ENCODE data around the gene AUTS2. TPM values are rescaled to one million over a fixed set of nuclear protein-coding genes. Genes with fewer than 3 reads are reported as not detected.

Gene AUTS2
- total RNA-seq, 1 experiment from 2014 or later: 38.5 TPM

GRCh38 chr7:70596598-70596913 lies 998.3 kb downstream of the AUTS2 start:
- Histone ChIP-seq H3K9me2 (replicated peaks; ENCODE audit: insufficient read depth, low read length) (no peaks in the 10 kb centered on the region), H3K79me2 (ENCODE audit: low read length) (no peaks in the 10 kb centered on the region), H2AFZ (ENCODE audit: low read length) (no peak overlapping the region), H3K4me1 (ENCODE audit: low read length) (peaks cover 8% of the 10 kb centered on the region), H3K27me3 (ENCODE audit: low read length) (no peaks in the 10 kb centered on the region; the same call in 1 of the 2 replicates), H3K4me3 (ENCODE audit: low read length) (no peak overlapping the region), H3K9me3 (ENCODE audit: low read length) (0 out of 2 replicates have a peak, but pooled peaks cover 4% of the 10 kb centered on the region), H3K27ac (ENCODE audit: low read length) (no peak overlapping the region), H3K36me3 (ENCODE audit: insufficient read depth, low read length) (no peaks in the 10 kb centered on the region; the same call in 1 of the 2 replicates), H3K4me2 (ENCODE audit: low read depth, low read length, poor library complexity, severe bottlenecking) (no peak overlapping the region), H4K20me1 (ENCODE audit: insufficient read depth, low read depth, low read length) (no peaks in the 10 kb centered on the region), H3K9ac (ENCODE audit: low read length) (no peak overlapping the region)
- DNase-seq: no peak

- Histone ChIP-seq H4K20me1 (ENCODE audit: insufficient read depth, low read depth, low read length) (no peaks in the 10 kb centered on the region), H3K27ac (ENCODE audit: low read length) (no peak overlapping the region), H3K9me3 (ENCODE audit: low read length) (0 out of 2 replicates have a peak, but pooled peaks cover 4% of the 10 kb centered on the region), H3K4me2 (ENCODE audit: low read depth, low read length, poor library complexity, severe bottlenecking) (no peak overlapping the region), H3K4me3 (ENCODE audit: low read length) (no peak overlapping the region), H2AFZ (ENCODE audit: low read length) (no peak overlapping the region), H3K36me3 (ENCODE audit: insufficient read depth, low read length) (no peaks in the 10 kb centered on the region; the same call in 1 of the 2 replicates), H3K9me2 (replicated peaks; ENCODE audit: insufficient read depth, low read length) (no peaks in the 10 kb centered on the region), H3K9ac (ENCODE audit: low read length) (no peak overlapping the region), H3K27me3 (ENCODE audit: low read length) (no peaks in the 10 kb centered on the region; the same call in 1 of the 2 replicates), H3K79me2 (ENCODE audit: low read length) (no peaks in the 10 kb centered on the region), H3K4me1 (ENCODE audit: low read length) (peaks cover 8% of the 10 kb centered on the region)
- no peak for DNase-seq
Measured at GRCh38 chr7:70597066-70597465, 998.8 kb downstream of the AUTS2 start.

- DNase-seq: no peak
- Histone ChIP-seq H3K4me1 (ENCODE audit: low read length) (peaks cover 6% of the 10 kb centered on the region), H2AFZ (ENCODE audit: low read length) (no peak overlapping the region), H3K79me2 (ENCODE audit: low read length) (no peaks in the 10 kb centered on the region), H3K9me2 (replicated peaks; ENCODE audit: insufficient read depth, low read length) (no peaks in the 10 kb centered on the region), H3K4me2 (ENCODE audit: low read depth, low read length, poor library complexity, severe bottlenecking) (no peak overlapping the region), H3K4me3 (ENCODE audit: low read length) (no peak overlapping the region), H4K20me1 (ENCODE audit: insufficient read depth, low read depth, low read length) (no peaks in the 10 kb centered on the region), H3K27me3 (ENCODE audit: low read length) (no peaks in the 10 kb centered on the region; the same call in 1 of the 2 replicates), H3K9ac (ENCODE audit: low read length) (no peak overlapping the region), H3K27ac (ENCODE audit: low read length) (no peak overlapping the region), H3K9me3 (ENCODE audit: low read length) (0 out of 2 replicates have a peak, but pooled peaks cover 4% of the 10 kb centered on the region), H3K36me3 (ENCODE audit: insufficient read depth, low read length) (no peaks in the 10 kb centered on the region; the same call in 1 of the 2 replicates)
Measured at GRCh38 chr7:70598976-70599375, 1000.7 kb downstream of the AUTS2 start.

DNA sequence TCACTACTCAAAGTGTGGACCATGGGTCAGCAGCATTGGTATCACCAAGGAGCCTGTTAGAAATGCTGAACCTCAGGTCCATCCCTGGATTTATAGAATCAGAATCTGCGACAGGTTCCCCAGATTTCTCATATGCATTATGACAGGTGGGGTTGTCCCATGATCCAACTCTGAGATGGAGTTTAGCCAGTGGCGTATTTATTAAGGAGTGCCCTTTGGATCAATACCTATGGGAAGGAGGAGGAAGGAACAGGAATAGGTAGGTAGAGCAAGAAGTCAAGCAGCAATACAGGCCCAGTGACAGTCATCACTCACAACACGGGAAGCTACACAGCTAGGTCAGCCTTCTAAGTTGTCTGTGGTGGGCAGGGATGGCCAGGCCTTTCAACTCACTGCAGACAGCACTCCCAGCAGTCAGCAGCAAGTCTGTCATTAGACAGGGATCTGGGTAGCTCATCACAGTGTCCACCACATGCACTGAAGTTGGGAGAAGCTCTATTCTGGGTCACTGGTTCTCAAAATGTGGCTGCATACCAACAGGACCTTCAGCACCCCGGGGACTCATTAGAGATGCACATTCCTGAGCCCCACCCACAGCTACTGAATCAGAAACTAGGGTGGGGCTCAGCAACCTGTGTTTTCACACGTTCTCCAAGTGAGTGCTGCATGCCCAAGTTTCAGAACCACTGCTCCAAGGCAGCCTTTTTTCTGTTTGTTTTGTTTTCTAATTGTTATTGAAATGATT lies 1001.3 kb downstream of the AUTS2 start:
- no peak overlapping the region for H3K9ac ChIP-seq (ENCODE audit: low read length)
- no peaks in the 10 kb centered on the region for H3K9me2 ChIP-seq (replicated peaks; ENCODE audit: insufficient read depth, low read length)
- H3K36me3 ChIP-seq (ENCODE audit: insufficient read depth, low read length): no peaks in the 10 kb centered on the region; the same call in 1 of the 2 replicates
- H2AFZ ChIP-seq (ENCODE audit: low read length): no peak overlapping the region
- no peak overlapping the region for H3K27ac ChIP-seq (ENCODE audit: low read length)
- no peaks in the 10 kb centered on the region for H4K20me1 ChIP-seq (ENCODE audit: insufficient read depth, low read depth, low read length)
- H3K4me3 ChIP-seq (ENCODE audit: low read length): no peak overlapping the region
- 0 out of 2 replicates have a peak, but pooled peaks cover 4% of the 10 kb centered on the region for H3K9me3 ChIP-seq (ENCODE audit: low read length)
- peaks cover 2% of the 10 kb centered on the region; the same call in 1 of the 2 replicates for H3K27me3 ChIP-seq (ENCODE audit: low read length)
- no peaks in the 10 kb centered on the region; the same call in 1 of the 2 replicates for H3K4me1 ChIP-seq (ENCODE audit: low read length)
- DNase-seq: no peak
- no peak overlapping the region for H3K4me2 ChIP-seq (ENCODE audit: low read depth, low read length, poor library complexity, severe bottlenecking)
- no peaks in the 10 kb centered on the region for H3K79me2 ChIP-seq (ENCODE audit: low read length)

GRCh38 chr7:70600993-70601392 lies 1002.7 kb downstream of the AUTS2 start:
- DNase-seq: no peak
- H3K27ac ChIP-seq (ENCODE audit: low read length): no peak overlapping the region
- H3K36me3 ChIP-seq (ENCODE audit: insufficient read depth, low read length): no peaks in the 10 kb centered on the region; the same call in 1 of the 2 replicates
- no peaks in the 10 kb centered on the region for H3K4me1 ChIP-seq (ENCODE audit: low read length)
- H3K27me3 ChIP-seq (ENCODE audit: low read length): peaks cover 2% of the 10 kb centered on the region; the same call in 1 of the 2 replicates
- no peak overlapping the region for H3K4me2 ChIP-seq (ENCODE audit: low read depth, low read length, poor library complexity, severe bottlenecking)
- H4K20me1 ChIP-seq (ENCODE audit: insufficient read depth, low read depth, low read length): no peaks in the 10 kb centered on the region
- H3K9me3 ChIP-seq (ENCODE audit: low read length): 0 out of 2 replicates have a peak, but pooled peaks cover 4% of the 10 kb centered on the region
- no peak overlapping the region for H3K9ac ChIP-seq (ENCODE audit: low read length)
- H3K9me2 ChIP-seq (replicated peaks; ENCODE audit: insufficient read depth, low read length): no peaks in the 10 kb centered on the region
- H3K4me3 ChIP-seq (ENCODE audit: low read length): no peak overlapping the region
- H3K79me2 ChIP-seq (ENCODE audit: low read length): no peaks in the 10 kb centered on the region
- no peak overlapping the region for H2AFZ ChIP-seq (ENCODE audit: low read length)

GRCh38 chr7:70602117-70602516 lies 1003.8 kb downstream of the AUTS2 start:
- H2AFZ ChIP-seq (ENCODE audit: low read length): no peak overlapping the region

DNA sequence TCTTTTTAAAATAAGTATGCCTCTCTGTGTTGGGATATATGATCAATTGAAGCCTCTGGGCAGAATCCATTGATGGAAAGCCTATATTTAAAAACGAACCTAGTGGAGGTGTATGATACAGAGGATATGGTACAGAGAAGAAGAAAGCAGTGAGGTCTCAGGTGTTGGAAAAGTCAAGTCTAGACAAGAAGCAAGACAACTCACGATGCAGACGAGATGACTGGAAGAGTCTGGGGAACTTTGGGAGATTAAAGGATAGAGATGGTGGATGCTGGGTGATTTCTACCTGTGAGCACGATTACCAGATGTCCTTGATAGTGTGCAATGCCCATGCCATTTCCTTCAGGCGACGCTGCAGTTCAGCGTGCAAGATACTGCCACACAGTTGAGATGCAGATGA lies 1009.0 kb downstream of the AUTS2 start:
- Histone ChIP-seq H3K9me2 (replicated peaks; ENCODE audit: insufficient read depth, low read length) (no peaks in the 10 kb centered on the region), H3K4me1 (ENCODE audit: low read length) (peaks cover 20% of the 10 kb centered on the region), H3K4me2 (ENCODE audit: low read depth, low read length, poor library complexity, severe bottlenecking) (no peak overlapping the region), H3K79me2 (ENCODE audit: low read length) (no peaks in the 10 kb centered on the region), H2AFZ (ENCODE audit: low read length) (no peak overlapping the region), H3K9me3 (ENCODE audit: low read length) (no peaks in the 10 kb centered on the region), H3K36me3 (ENCODE audit: insufficient read depth, low read length) (no peaks in the 10 kb centered on the region), H3K27ac (ENCODE audit: low read length) (no peak overlapping the region), H3K4me3 (ENCODE audit: low read length) (no peak overlapping the region), H3K27me3 (ENCODE audit: low read length) (0 out of 2 replicates have a peak, but pooled peaks cover 2% of the 10 kb centered on the region), H3K9ac (ENCODE audit: low read length) (no peak overlapping the region), H4K20me1 (ENCODE audit: insufficient read depth, low read depth, low read length) (no peaks in the 10 kb centered on the region)
- DNase-seq: no peak

More at GRCh38 chr7:70602117-70602516, 1003.8 kb downstream of the AUTS2 start:
- H3K79me2 ChIP-seq (ENCODE audit: low read length): no peaks in the 10 kb centered on the region
- no peak overlapping the region for H3K9ac ChIP-seq (ENCODE audit: low read length)
- peaks cover 2% of the 10 kb centered on the region; the same call in 1 of the 2 replicates for H3K27me3 ChIP-seq (ENCODE audit: low read length)
- H3K4me1 ChIP-seq (ENCODE audit: low read length): no peaks in the 10 kb centered on the region
- DNase-seq: no peak
- no peaks in the 10 kb centered on the region for H4K20me1 ChIP-seq (ENCODE audit: insufficient read depth, low read depth, low read length)
- H3K36me3 ChIP-seq (ENCODE audit: insufficient read depth, low read length): no peaks in the 10 kb centered on the region; the same call in 1 of the 2 replicates
- H3K9me3 ChIP-seq (ENCODE audit: low read length): 0 out of 2 replicates have a peak, but pooled peaks cover 4% of the 10 kb centered on the region
- H3K27ac ChIP-seq (ENCODE audit: low read length): no peak overlapping the region
- no peaks in the 10 kb centered on the region for H3K9me2 ChIP-seq (replicated peaks; ENCODE audit: insufficient read depth, low read length)
- no peak overlapping the region for H3K4me2 ChIP-seq (ENCODE audit: low read depth, low read length, poor library complexity, severe bottlenecking)
- no peak overlapping the region for H3K4me3 ChIP-seq (ENCODE audit: low read length)

- no peaks in the 10 kb centered on the region for H4K20me1 ChIP-seq (ENCODE audit: insufficient read depth, low read depth, low read length)
- H3K9ac ChIP-seq (ENCODE audit: low read length): no peak overlapping the region
- no peak overlapping the region for H3K4me3 ChIP-seq (ENCODE audit: low read length)
- H3K4me1 ChIP-seq (ENCODE audit: low read length): peaks cover 24% of the 10 kb centered on the region
- no peaks in the 10 kb centered on the region for H3K9me3 ChIP-seq (ENCODE audit: low read length)
- H3K36me3 ChIP-seq (ENCODE audit: insufficient read depth, low read length): no peaks in the 10 kb centered on the region
- no peak for DNase-seq
- no peak overlapping the region for H3K4me2 ChIP-seq (ENCODE audit: low read depth, low read length, poor library complexity, severe bottlenecking)
- H3K79me2 ChIP-seq (ENCODE audit: low read length): no peaks in the 10 kb centered on the region
- no peaks in the 10 kb centered on the region for H3K9me2 ChIP-seq (replicated peaks; ENCODE audit: insufficient read depth, low read length)
- H2AFZ ChIP-seq (ENCODE audit: low read length): no peak overlapping the region
- no peak overlapping the region for H3K27ac ChIP-seq (ENCODE audit: low read length)
- 0 out of 2 replicates have a peak, but pooled peaks cover 2% of the 10 kb centered on the region for H3K27me3 ChIP-seq (ENCODE audit: low read length)
Measured at GRCh38 chr7:70607759-70608158, 1009.5 kb downstream of the AUTS2 start.

Data from Karpas-422 (cell line).